HL-60 (cell line): ENCODE results near the gene ABCA9.

Source experiments
- CTCF ChIP-seq: IDR thresholded peaks from one replicate; pipeline ENCODE4 v1.5.1; 2011; ENCODE audit warnings: low read length, control low read depth, inconsistent platforms; ENCODE audit not compliant: insufficient read depth
- POLR2AphosphoS5 ChIP-seq: IDR thresholded peaks from 2 replicates; pipeline ENCODE4 v1.6.1; 2012; ENCODE audit warnings: low read depth

GRCh38 chr17:69062860-69063581 is 2.3 kb upstream of the ABCA9 start:
- TF ChIP-seq CTCF: no peak
- TF ChIP-seq POLR2AphosphoS5: no peak
